WTC11 (cell line): ENCODE data around the gene HYDIN. TPM values are rescaled to one million over a fixed set of nuclear protein-coding genes. Genes with fewer than 3 reads are reported as not detected.

Experiments
- ATAC-seq: fragments of 200-7000 bp; cut with Tn5 transposase; 2 replicates; pipeline ENCODE4 v1.10.0; 2021; ENCODE audit warnings: mild to moderate bottlenecking, moderate library complexity
- CTCF ChIA-PET: fragments of 300-600 bp; sonication (Branson Sonifier 250); formaldehyde crosslinking; loops from one replicate; lab custom pipeline; 2021; ENCODE audit warnings: antibody characterized with exemption; lab: Charles Lee
- POLR2A ChIA-PET: fragments of 350-600 bp; sonication (Branson Sonifier 250); formaldehyde crosslinking; loops from one replicate; lab custom pipeline; 2021; ENCODE audit warnings: antibody characterized with exemption; lab: Charles Lee
- DNase-seq: peaks from one replicate; pipeline ENCODE4 v3.0.0; 2021; ENCODE audit warnings: low spot score
- H3K27ac Mint-ChIP-seq: 2 replicates; pipeline ENCODE4 v1.8.0; 2021; ENCODE audit warnings: mixed read lengths
- H3K27me3 Mint-ChIP-seq: 2 replicates; pipeline ENCODE4 v1.8.0; 2021; ENCODE audit warnings: low read depth, mild to moderate bottlenecking, moderate library complexity, mixed read lengths
- H3K36me3 Mint-ChIP-seq: 2 replicates; pipeline ENCODE4 v1.8.0; 2021; ENCODE audit warnings: mixed read lengths
- H3K4me1 Mint-ChIP-seq: 2 replicates; pipeline ENCODE4 v1.8.0; 2022; ENCODE audit warnings: mixed read lengths
- H3K4me3 Mint-ChIP-seq: 2 replicates; pipeline ENCODE4 v1.8.0; 2021; ENCODE audit warnings: mild to moderate bottlenecking, moderate library complexity, mixed read lengths
- H3K9me3 Mint-ChIP-seq: 2 replicates; pipeline ENCODE4 v1.8.0; 2021; ENCODE audit warnings: mixed read lengths
- AFF4 ChIP-seq: sonication (generic); formaldehyde crosslinking; IDR thresholded peaks from 2 replicates; pipeline ENCODE4 v1.8.1; 2023; ENCODE audit warnings: mild to moderate bottlenecking, missing genetic modification reagents, borderline replicate concordance
- ATF6 ChIP-seq: sonication (generic); formaldehyde crosslinking; IDR thresholded peaks from 2 replicates; pipeline ENCODE4 v1.8.1; 2023; ENCODE audit warnings: mild to moderate bottlenecking, missing genetic modification reagents
- CBFB ChIP-seq: sonication (generic); formaldehyde crosslinking; IDR thresholded peaks from 2 replicates; pipeline ENCODE4 v1.8.1; 2022; ENCODE audit warnings: mild to moderate bottlenecking, low read depth, missing genetic modification reagents
- CTCF ChIP-seq: fragments of 200-600 bp; IDR thresholded peaks from 2 replicates; pipeline ENCODE4 v1.8.0; 2022; ENCODE audit warnings: antibody characterized with exemption
- ELF4 ChIP-seq: sonication (generic); formaldehyde crosslinking; IDR thresholded peaks from 2 replicates; pipeline ENCODE4 v1.8.1; 2022; ENCODE audit warnings: low read depth, mild to moderate bottlenecking, moderate library complexity, missing genetic modification reagents
- FOXJ3 ChIP-seq: sonication (generic); formaldehyde crosslinking; IDR thresholded peaks from 2 replicates; pipeline ENCODE4 v1.9.0; 2021; ENCODE audit warnings: missing genetic modification reagents, mild to moderate bottlenecking, borderline replicate concordance
- FOXP1 ChIP-seq: sonication (generic); formaldehyde crosslinking; IDR thresholded peaks from 2 replicates; pipeline ENCODE4 v1.8.0; 2022; ENCODE audit warnings: missing genetic modification reagents, mild to moderate bottlenecking, moderate library complexity, borderline replicate concordance
- JUN ChIP-seq: sonication (generic); formaldehyde crosslinking; IDR thresholded peaks from 2 replicates; pipeline ENCODE4 v1.8.0; 2023; ENCODE audit warnings: mild to moderate bottlenecking, missing genetic modification reagents
- MXD4 ChIP-seq: fragments of 250-450 bp; sonication (Bioruptor Pico); IDR thresholded peaks from 2 replicates; pipeline ENCODE4 v1.8.0; 2021; ENCODE audit warnings: mild to moderate bottlenecking, moderate library complexity, borderline replicate concordance
- MYBL2 ChIP-seq: sonication (generic); formaldehyde crosslinking; IDR thresholded peaks from 2 replicates; pipeline ENCODE4 v1.8.1; 2023; ENCODE audit warnings: mild to moderate bottlenecking, moderate library complexity, missing genetic modification reagents
- NR1H2 ChIP-seq: sonication (generic); formaldehyde crosslinking; IDR thresholded peaks from 2 replicates; pipeline ENCODE4 v1.9.0; 2021; ENCODE audit warnings: mild to moderate bottlenecking, moderate library complexity, missing genetic modification reagents
- NR2C2 ChIP-seq: sonication (generic); formaldehyde crosslinking; IDR thresholded peaks from 2 replicates; pipeline ENCODE4 v1.8.0; 2022; ENCODE audit warnings: mild to moderate bottlenecking, missing genetic modification reagents
- RELA ChIP-seq: sonication (generic); formaldehyde crosslinking; IDR thresholded peaks from 2 replicates; pipeline ENCODE4 v1.8.1; 2022; ENCODE audit warnings: missing genetic modification reagents, mild to moderate bottlenecking, borderline replicate concordance
- SP1 ChIP-seq: sonication (generic); formaldehyde crosslinking; conservative IDR thresholded peaks from 2 replicates; pipeline ENCODE4 v1.8.1; 2022; ENCODE audit warnings: missing genetic modification reagents
- ZNF121 ChIP-seq: sonication (generic); formaldehyde crosslinking; IDR thresholded peaks from 2 replicates; pipeline ENCODE4 v1.8.0; 2023; ENCODE audit warnings: missing genetic modification reagents
- ZNF232 ChIP-seq: sonication (generic); formaldehyde crosslinking; IDR thresholded peaks from 2 replicates; pipeline ENCODE4 v1.8.0; 2022; ENCODE audit warnings: mild to moderate bottlenecking, missing genetic modification reagents
- ZNF263 ChIP-seq: sonication (generic); formaldehyde crosslinking; IDR thresholded peaks from 2 replicates; pipeline ENCODE4 v1.8.1; 2022; ENCODE audit warnings: low read depth, mild to moderate bottlenecking, moderate library complexity, missing genetic modification reagents
- ZNF317 ChIP-seq: sonication (generic); formaldehyde crosslinking; IDR thresholded peaks from 2 replicates; pipeline ENCODE4 v1.8.1; 2023; ENCODE audit warnings: low read depth, mild to moderate bottlenecking, moderate library complexity, missing genetic modification reagents, borderline replicate concordance
- ZNF425 ChIP-seq: fragments of 250-450 bp; sonication (Bioruptor Pico); conservative IDR thresholded peaks from 2 replicates; pipeline ENCODE4 v1.9.0; 2021; ENCODE audit warnings: mild to moderate bottlenecking
- ZNF671 ChIP-seq: fragments of 250-450 bp; sonication (Bioruptor Pico); IDR thresholded peaks from 2 replicates; pipeline ENCODE4 v1.8.0; 2021; ENCODE audit warnings: mild to moderate bottlenecking
- total RNA-seq: library from RNA; stranded (reverse); gene quantifications from 3 replicates; pipeline ENCODE4 v1.2.3, GENCODE V29; 2021
- TF ChIP-seq, protein P1 (sequence below): sonication (generic); formaldehyde crosslinking; IDR thresholded peaks from 2 replicates; pipeline ENCODE4 v1.8.1; 2022; ENCODE audit warnings: mild to moderate bottlenecking, missing genetic modification reagents, moderate library complexity, borderline replicate concordance

HYDIN gene
- total RNA-seq, 1 experiment from 2014 or later: 2.6 TPM

DNA sequence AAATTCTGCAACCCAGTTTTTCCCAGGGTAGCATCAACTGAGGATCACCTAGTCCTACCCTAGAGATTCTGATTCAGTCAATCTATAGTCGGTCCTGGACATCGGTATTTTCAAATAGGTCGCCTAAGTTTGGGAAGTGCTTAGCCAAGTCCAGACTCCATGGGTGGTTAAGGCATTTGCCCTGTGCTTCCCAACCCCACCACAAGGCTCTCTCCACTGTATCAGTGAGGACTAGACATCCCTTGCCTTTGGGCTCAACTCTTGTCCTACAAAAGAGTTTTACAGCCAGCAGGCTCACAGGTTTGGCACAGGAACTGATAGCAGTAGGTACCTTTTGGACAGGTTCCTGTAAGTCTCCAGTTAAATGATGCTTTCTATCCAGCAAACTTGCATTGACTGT, 13.8 kb downstream of the HYDIN start:
- no peaks in the 10 kb centered on the region for H3K36me3 Mint-ChIP-seq
- CTCF ChIA-PET: no interaction called here
- ATAC-seq: peak; percentile 77
- H3K27me3 Mint-ChIP-seq: no peaks in the 10 kb centered on the region
- H3K9me3 Mint-ChIP-seq: peaks cover 3% of the 10 kb centered on the region
- no peak overlapping the region for H3K27ac Mint-ChIP-seq
- DNase-seq: peak; percentile 15
- POLR2A ChIA-PET: no interaction called here
- TF ChIP-seq MXD4 (CRISPR knock-in tag) (no peak), RELA (CRISPR knock-in tag) (no peak), CTCF (0 out of 2 replicates have a peak, but pooled peaks have one; percentile 16)
- H3K4me3 Mint-ChIP-seq: no peak overlapping the region
- peaks cover 17% of the 10 kb centered on the region for H3K4me1 Mint-ChIP-seq

- DNase-seq (no peak), ATAC-seq (peak; percentile 78)
- no peaks in the 10 kb centered on the region for H3K36me3 Mint-ChIP-seq
- TF ChIP-seq RELA (CRISPR knock-in tag) (no peak), NR1H2 (no peak), ZNF232 (CRISPR knock-in tag) (no peak), CTCF (no peak), MYBL2 (CRISPR knock-in tag) (no peak), ZNF425 (CRISPR knock-in tag) (no peak), ELF4 (CRISPR knock-in tag) (no peak), ZNF671 (CRISPR knock-in tag) (no peak), FOXJ3 (CRISPR knock-in tag) (no peak), ATF6 (CRISPR knock-in tag) (no peak), SP1 (no peak), FOXP1 (CRISPR knock-in tag) (no peak), CBFB (CRISPR knock-in tag) (no peak), JUN (no peak), ZNF121 (CRISPR knock-in tag) (no peak), ZNF263 (CRISPR knock-in tag) (no peak), AFF4 (CRISPR knock-in tag) (no peak), ZNF317 (CRISPR knock-in tag) (no peak), NR2C2 (CRISPR knock-in tag) (no peak)
- TF ChIP-seq, protein P1, sequence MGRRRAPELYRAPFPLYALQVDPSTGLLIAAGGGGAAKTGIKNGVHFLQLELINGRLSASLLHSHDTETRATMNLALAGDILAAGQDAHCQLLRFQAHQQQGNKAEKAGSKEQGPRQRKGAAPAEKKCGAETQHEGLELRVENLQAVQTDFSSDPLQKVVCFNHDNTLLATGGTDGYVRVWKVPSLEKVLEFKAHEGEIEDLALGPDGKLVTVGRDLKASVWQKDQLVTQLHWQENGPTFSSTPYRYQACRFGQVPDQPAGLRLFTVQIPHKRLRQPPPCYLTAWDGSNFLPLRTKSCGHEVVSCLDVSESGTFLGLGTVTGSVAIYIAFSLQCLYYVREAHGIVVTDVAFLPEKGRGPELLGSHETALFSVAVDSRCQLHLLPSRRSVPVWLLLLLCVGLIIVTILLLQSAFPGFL (CRISPR knock-in tag): no peak
- H3K27me3 Mint-ChIP-seq: no peaks in the 10 kb centered on the region
- POLR2A ChIA-PET: no interaction called here
- H3K4me1 Mint-ChIP-seq: peaks cover 17% of the 10 kb centered on the region
- H3K9me3 Mint-ChIP-seq: peaks cover 11% of the 10 kb centered on the region
- H3K27ac Mint-ChIP-seq: no peak overlapping the region
- CTCF ChIA-PET: interaction anchor here (0.5 to 1.1 kb wide), 3 partner anchors 16 to 97 kb away, joined by 3 to 6 read pairs (median 5); partner anchors contain the start of gene HYDIN
- H3K4me3 Mint-ChIP-seq: no peak overlapping the region
These were observed 15.7 kb downstream of the HYDIN start for GRCh38 chr16:71214746-71215381.
